Measurements from ENCODE around the gene COL4A1.

COL4A1 gene

DNA sequence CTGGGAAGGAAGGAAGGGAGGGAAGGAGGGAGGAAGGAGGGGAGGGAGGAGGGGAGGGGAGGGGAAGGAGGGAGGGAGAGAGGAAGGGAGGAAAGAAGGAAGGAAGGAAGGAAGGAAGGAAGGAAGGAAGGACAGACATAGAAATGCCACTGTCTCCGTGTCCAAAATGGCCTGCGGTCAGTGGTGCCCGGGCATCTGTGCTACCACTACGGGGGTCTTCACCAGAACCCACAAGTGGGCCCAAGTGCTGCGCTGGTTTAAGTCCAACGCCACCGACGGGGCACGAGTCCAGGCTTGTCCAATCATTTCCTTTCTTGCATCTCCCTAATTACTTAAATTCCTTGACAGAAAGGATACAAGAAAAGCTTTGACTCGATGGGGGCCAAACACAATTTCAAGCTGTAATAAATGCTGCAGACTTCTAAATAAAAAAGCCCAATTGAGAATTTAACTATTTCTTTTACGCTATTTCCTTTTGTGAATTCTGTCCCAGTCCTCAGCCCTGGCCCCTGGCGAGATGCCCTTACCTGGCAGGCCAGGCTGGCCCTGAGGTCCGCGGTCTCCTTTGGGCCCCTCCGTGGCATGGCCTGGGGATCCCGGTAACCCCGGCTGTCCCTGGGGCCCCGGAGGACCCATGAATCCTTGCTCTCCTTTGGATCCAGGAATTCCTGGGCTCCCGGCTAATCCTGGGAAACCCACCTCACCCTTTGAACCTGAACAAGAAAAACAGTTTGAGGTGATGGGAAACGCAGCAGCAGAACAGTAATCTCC, 136.8 kb downstream of the COL4A1 start:
- no peak for TF ChIP-seq CTCF (IDR thresholded peaks at IDR 0.05; ENCODE audit: low read depth, low read length)
- no peak for DNase-seq (ENCODE audit: extremely low read depth, low read depth)

DNA sequence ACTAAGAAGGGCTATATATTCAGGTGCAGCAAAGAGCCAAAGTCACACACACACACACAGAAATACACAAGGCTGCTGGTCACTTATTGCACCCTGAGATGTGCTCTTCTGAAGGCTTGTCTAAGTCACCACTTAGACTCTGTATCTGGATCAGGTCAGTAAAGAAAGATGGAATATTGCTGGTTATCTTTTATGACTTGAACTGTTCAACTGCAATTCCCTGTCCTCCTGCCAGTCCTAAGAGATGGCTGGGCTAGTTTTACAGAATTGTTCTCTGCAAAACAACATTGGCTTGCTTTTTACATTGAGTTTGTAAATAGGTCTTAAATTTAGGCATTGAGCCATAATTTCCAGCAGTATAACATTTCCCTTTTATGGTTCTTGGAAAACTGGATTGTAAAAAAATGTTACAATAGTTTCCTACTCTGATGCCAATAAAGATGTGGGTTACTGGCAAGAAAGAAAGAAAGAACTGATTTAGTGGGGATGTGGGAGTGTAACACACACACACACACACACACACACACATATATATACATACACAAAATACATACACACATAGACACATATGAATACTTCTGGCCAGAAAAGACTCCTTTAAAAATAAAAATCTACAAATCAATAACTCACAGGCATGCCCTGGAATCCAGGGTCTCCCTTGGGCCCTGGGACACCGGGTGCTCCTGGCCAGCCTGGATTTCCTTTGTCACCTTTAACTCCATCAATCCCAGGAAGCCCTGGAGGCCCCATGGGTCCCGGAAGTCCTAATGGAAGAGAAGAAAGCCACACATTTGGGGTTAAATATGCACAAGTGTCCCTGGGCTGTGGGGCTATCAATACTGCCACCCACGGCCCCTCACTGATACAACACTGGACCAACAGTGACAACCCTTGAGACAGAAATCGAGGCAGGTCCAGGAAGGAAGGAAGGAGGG, 137.7 kb downstream of the COL4A1 start:
- no peak for DNase-seq (ENCODE audit: extremely low read depth, low read depth)
- TF ChIP-seq CTCF (IDR thresholded peaks at IDR 0.05; ENCODE audit: low read depth, low read length): no peak

DNA sequence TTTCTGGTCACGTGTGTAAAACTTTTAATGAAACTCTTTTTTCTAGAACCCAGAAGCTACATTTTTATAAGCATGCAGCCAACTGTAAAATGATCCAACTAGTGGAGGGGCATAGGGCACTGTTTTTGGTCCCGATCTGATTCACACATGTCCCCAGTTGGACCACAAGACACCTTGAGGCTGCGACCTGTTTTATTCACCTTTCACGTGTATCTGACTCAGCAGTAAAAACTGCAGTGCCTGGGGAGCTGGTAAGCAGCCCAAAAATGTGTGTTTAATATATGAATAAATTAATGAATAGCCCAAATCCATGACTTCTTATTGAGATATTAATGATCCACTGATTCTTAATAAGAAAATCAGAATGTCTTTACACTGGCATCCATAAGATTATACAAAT, 140.4 kb downstream of the COL4A1 start:
- no peak for DNase-seq (ENCODE audit: extremely low read depth, low read depth)
- no peak for TF ChIP-seq CTCF (IDR thresholded peaks at IDR 0.05; ENCODE audit: low read depth, low read length)

- no peak for TF ChIP-seq CTCF (IDR thresholded peaks at IDR 0.05; ENCODE audit: low read depth, low read length)
- no peak for DNase-seq (ENCODE audit: extremely low read depth, low read depth)
Observed at GRCh38 chr13:110164706-110165105, 142.3 kb downstream of the COL4A1 start.

DNA sequence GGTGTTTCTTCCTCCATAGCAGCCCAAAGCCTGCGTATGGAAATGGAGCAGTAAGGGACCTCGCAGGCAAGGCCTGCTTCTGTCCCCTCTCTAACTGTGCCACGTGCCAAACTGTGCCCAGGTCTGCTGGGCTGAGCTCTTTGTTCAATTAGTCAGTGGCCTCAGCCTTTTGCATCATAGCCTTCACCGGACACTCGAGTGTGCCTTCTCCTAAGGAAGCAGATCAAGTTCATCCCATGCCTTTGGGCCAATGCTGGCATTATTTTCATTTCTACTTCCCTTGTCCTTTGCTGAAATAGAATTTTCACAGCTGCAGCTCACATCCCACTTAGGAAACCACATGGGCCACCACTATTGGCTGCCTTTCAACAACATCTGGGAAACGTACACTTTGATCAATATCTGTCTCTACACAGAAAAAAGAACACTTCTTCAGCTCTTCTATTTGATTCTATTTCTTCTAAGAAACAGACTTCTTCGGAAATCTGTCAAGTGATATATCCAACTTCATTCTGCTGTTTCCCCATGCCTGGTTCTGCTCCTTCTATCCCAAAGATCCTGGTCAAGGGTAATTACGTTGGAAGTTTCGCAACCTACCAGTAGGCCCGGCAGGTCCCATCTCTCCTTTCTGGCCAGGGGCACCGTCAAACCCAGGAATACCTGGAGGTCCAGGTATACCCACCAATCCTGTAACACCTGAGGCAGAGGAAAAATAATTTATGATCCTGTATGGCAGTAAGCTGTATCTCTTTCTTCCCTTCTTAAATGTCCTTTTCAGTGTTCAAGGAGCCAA, 143.9 kb downstream of the COL4A1 start:
- TF ChIP-seq CTCF (IDR thresholded peaks at IDR 0.05; ENCODE audit: low read depth, low read length): no peak
- no peak for DNase-seq (ENCODE audit: extremely low read depth, low read depth)

DNA sequence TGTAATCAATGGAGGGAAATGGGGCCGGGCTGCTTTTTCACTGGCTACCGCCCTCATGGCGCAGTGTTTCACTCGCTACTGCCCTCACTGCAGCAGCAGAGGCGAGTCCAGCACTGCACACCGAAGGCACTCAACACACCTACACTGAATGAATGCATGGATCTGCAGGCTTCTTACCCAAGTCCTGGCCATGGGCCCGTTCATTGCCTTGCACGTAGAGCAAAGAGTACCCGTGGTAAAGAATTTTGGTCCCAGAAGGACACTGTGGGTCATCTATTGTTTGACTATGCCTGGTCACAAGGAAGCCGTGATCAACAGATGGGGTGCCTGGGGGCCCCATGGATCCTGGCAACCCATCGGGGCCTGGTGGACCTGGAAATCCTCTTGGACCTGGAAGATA, 144.9 kb downstream of the COL4A1 start:
- no peak for TF ChIP-seq CTCF (IDR thresholded peaks at IDR 0.05; ENCODE audit: low read depth, low read length)
- no peak for DNase-seq (ENCODE audit: extremely low read depth, low read depth)
